Retinal pigment epithelial cell (primary cell): ENCODE data around the gene CAPRIN1.

Experiments used
- DNase-seq: peaks from one replicate; pipeline ENCODE4 v3.0.0-alpha.2; 2010; ENCODE audit warnings: low read depth
- H3K4me3 ChIP-seq: 2 replicates; pipeline ENCODE4 v1.5.1; 2011; ENCODE audit warnings: mild to moderate bottlenecking, low read length, control low read depth, moderate library complexity
- CTCF ChIP-seq: conservative IDR thresholded peaks from 2 replicates; pipeline ENCODE4 v1.5.1; 2011; ENCODE audit warnings: low read depth, low read length, control low read depth, inconsistent platforms

Gene CAPRIN1

DNA sequence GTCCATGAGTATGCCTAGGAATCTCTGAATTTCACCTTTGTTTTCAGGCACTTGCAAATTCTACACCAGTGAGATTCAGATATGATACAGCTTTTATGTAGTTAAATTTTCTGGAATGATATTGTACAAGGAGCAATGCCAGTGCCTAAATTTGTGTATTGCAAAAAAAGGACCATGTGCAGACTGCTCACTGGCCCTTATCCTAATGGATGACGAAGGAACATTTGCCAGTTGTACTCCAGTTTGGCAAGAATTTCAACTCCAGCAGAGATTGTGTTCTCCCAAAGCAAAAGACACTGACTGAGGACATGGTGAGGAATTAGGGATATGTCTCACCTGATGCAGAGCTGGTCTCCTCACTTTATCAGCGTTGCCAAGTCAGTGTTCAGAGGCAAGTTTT lies 62.5 kb downstream of the CAPRIN1 start:
- no peak for TF ChIP-seq CTCF
- no peak for DNase-seq
- H3K4me3 ChIP-seq, result no peak overlapping the region

DNA sequence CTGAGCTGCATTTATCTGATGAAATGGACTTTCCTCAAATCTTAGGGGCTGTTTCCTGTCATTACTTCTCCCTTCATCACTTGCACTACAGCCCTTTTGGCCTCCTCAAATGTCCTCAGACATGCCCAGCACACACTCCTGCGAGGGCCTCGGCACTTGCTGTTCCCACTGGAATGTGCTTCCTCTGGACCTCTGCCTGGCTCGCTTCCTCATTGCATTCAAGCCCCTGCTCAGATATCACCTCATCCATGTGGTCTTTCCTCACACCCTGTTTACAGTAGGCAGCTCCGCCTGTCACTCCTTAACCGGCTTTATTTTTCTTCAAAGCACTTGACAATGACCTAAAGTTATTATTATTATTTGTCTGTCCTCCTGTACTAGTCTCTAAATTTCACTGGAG lies 62.9 kb downstream of the CAPRIN1 start:
- no peak for TF ChIP-seq CTCF
- no peak for DNase-seq
- H3K4me3 ChIP-seq, result no peak overlapping the region

DNA sequence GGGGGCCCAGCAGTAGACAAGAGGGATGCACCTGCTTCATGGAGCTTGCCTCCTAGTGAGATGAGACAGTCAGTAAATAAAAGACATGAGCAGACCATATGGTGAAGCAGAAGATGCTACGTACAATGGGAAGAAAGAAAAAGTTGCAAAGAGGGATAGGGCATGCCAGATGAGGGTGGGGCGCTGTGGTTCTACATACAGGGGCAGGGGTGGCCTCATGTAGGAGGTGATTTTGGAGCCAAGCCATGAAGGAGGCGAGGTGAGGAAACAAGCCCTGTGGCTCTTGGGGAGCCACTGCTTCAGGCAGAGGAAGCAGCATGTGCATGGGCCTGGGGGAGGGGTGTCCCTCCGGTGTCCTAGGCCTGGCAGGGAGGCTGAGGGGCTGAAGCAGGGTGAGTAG lies 69.1 kb downstream of the CAPRIN1 start:
- no peak for DNase-seq
- no peak overlapping the region for H3K4me3 ChIP-seq
- TF ChIP-seq CTCF, result no peak

- no peak for TF ChIP-seq CTCF
- DNase-seq, result no peak
- no peak overlapping the region for H3K4me3 ChIP-seq
Observed at GRCh38 chr11:34124885-34125668, 73.5 kb downstream of the CAPRIN1 start.

- no peak overlapping the region for H3K4me3 ChIP-seq
- TF ChIP-seq CTCF, result no peak
- DNase-seq, result no peak
Observed at GRCh38 chr11:34126959-34127848, 75.7 kb downstream of the CAPRIN1 start.

- DNase-seq, result no peak
- H3K4me3 ChIP-seq, result no peak overlapping the region
- TF ChIP-seq CTCF, result no peak
Observed at GRCh38 chr11:34128824-34129223, 77.3 kb downstream of the CAPRIN1 start.
